NCI-H2227 (cell line): ENCODE results near the gene CCIN.

ENCODE experiments used
- DNase-seq: peaks from one replicate; lab custom pipeline; 2025; ENCODE audit not compliant: unreplicated experiment; lab: John Stamatoyannopoulos, UW

CCIN gene

DNA sequence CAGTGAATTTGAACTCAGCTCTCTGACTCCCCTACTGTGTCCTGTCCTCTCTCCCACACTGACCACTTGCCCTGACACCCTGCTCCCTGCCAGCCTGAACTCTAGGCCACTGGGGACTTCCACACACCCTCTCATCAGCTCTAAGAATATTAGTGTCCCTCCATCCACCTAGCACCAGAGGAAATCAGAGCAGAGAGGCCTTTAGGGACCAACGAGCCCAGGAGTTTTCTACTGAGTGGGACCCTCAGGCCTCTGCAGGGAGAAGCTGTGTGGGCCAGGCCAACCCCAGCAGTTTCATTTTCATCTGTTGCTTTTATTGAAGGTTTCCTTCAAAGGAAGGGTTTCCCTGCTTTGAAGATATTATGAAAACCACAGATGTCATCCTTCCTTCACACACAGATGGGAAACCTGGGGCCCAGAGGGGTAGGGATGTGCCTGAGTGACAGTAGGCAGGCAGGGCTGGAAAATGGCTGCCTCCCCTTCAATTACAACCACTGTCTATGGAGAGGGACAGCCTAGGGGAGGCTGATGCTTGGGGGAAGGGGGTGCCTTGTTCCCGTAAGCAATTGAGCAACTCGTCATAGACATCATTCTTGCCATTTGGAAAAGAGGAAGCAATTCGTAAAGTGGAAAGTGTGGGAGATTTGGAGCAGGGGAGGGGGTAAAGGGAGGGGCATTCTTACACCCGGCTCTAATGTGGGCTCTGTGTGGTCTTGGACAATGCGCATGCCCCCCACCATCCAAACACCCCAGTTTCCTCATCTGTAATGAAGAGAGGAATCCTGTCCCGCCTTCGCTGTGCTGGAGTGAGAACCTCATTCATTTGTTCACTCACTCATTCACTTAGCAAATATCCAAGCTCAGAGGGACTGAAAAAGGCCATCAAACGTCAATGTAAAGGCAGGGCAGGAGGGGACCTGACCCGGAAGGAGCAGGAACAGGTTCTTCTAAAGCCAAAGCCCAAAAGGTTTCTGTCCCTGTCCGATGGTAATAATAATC is 28.8 kb upstream of the CCIN start:
- no peak for DNase-seq

DNA sequence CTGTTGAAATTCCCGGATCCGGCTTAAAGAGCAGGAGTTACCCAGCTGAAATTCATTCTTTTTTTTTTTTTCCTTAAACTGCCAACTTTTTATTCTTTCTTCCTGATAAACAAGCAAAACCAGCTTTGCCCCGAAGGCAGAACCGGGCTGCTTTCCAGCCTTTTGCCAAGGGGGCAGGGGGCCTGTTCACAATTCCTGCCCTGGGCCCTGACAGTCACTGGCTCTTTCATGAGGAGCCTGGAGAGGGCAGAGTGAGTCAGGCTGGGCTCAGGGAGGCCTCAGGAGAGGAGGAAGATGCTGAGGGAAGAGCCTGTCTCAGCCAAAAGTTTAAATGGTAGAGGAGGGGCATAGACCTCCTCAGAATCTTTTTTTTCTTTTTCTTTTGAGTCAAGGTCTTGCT is 27.9 kb upstream of the CCIN start:
- DNase-seq = no peak

DNA sequence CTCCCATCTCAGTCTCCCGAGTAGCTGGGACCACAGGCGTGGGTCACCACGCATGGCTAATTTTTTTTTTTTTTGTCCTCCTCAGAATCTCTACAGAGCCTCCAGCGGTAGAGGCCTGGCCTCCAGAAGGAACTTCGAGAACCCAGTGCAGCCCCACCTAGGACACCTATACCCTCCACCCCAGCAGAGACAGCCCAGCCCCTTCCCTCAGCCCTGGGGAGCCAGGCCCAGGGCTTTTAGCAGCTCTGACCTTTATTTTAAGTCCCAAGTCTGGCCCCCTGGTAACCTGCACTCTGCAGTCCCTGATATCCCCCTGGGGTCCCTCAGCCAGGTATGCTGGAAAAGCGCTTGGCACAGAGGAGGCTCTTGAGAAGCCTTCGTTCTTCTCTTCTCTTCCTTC is 27.4 kb upstream of the CCIN start:
- DNase-seq = no peak

DNA sequence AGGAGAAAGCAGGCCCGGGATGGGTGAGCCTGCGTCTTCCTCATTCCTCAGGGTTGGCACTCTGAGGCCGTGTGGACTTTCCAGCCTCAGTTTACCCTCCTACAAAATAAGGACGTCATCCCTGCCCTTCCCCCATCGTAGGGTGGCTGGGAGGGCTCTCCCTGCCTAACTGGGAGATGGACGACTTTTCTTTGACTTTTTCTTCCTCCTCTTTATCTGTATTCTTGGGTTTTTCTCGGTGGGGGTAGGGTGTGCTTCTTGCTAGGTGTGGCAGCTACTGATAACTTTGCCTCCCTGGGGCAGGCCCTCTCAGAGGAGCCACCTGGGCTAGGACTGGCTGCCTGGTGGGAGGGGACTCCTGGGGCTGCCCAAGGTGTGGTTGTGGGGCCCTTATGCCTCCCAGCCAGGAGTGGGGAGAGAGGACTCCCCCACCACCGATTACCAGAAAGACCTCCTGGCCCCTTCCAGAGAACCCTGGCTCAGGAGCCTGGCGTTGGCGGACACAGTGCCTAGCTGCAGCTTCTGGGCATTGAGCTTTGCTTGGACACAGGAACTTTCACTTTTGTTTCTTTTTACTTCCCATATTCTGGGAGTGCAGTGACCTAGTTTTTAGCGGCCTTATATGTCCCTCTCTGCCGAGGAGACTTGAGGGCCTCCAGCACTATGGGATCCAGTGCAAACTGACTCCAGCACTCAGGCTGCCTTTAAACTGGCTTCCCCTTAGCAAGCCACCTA is 26.5 kb upstream of the CCIN start:
- DNase-seq = no peak

DNA sequence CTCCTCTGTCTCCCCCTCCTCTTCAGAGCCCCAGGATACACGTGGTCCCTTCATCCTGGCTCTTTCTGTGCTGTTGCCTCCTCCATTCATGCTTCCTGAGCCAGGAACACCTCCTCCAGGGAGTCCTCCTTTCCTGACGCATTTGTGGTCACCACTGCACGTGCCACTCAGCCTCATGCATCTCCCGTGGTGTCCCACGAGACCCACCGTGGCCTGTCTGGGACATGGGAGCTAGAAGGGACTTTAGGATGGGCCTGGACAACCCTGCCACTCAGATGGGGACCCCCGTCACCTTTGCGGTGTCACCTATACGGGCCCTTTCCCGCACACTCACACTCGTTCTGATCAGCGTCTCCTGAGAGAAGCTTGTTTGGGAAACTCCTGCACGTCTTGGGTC is 25.9 kb upstream of the CCIN start:
- no peak for DNase-seq

DNA sequence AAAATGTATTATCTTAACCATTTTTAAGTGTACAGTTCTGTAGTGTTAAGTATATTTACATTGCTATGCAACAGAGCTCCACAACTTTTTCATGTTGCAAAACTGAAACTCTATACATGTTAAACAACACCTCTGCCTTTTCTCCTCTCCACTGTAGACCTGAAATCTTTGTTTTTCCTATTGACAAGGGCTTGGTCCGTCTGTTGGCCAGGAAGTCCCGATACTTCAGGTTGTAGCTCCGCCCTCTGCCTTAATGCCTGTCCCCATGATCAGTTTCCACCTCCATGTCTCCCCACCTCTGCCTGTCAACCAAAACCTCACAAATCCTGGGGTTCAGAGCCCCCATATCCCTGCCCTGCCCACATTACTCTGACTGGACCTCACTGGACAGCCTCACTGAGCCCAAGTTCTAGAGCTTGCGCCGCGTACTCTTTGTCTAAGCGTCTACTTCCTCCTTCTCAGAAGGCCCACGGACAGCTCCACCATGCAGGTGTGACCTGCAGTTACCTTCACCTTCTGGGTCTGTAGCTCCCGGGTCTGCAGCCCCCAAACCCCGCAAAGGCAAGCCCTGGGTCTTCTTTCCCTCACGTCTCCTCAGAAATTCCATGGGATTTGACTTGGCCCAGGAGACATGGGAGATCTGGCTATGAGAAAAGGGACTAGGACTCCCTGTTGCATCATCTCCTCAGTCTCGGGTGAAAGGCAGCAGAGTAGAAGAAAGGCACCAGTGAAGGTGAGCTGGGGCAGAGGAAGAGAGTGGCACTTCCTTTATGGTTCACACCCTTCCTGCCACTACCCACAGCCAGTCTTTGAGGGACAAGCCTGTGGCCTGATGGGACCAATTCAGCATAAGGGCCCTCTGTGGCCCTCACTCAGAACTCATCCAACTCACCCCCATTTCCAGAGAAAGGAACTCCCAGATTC is 24.6 kb upstream of the CCIN start:
- DNase-seq = no peak

DNA sequence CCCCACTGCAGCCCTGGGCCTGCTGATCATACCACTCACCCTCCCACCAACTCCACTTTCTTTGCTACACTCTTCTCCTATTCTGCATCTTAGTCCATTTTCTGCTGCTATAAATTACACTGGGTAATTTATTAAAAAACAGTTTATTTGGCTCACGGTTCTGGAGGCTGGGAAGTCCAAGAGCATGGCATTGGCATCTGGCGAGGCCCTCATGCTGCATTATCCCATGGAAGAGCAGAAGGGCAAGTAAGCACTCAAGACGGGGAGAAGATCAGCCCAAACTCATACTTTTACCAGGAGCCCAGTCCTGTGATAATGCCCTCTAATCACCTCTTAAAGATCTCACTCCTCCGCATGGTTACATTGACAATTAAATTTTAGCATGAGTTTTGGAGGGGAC is 23.2 kb upstream of the CCIN start:
- no peak for DNase-seq

DNA sequence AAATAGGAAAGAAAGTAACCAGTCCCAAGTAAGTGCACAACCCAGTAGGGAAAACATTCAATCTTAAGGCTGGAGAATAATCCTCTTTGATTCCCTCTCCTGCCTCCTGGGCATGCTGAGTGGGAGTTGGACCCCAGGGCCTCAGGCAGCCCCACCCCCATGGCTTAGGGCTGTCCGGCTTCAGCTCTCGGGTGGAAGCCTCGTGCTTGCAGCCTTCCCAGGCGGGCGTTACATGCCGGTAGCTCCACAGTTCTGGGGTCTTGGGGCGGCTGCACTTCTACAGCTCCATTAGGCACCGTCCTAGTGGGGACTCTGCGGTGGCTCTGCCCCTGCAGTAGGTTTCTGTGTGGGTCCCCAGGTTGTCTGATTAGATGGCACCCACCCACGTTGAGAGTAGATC is 22.5 kb upstream of the CCIN start:
- no peak for DNase-seq

DNA sequence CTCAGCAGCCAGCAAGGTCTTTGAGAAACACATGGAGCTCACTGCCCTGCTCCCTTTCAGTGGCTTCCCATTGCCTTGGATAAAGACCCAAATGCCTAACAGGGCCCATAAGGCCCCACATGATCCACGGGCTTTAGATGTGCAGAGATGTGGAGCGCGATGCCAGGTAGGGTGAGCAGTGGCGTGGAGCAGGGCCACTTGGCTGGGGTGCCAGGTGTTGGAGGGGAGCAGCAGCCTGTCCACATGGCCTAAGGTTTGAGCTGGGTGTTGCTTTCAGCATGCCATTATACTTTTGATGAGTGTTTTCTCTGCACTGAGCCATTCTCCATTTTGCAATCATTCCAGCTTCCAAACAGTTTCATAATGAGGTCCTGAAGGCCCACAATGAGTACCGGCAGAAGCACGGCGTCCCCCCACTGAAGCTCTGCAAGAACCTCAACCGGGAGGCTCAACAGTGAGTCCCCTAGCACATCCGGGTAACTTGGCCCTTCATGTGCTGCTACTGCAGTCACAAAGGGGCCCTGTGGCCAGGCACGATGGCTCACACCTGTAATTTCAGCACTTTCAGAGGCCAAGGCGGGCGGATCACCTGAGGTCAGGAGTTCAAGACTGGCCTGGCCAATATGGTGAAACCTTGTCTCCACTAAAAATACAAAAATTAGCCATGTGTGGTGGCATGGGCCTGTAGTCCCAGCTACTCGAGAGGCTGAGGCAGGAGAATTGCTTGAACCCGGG is 21.6 kb upstream of the CCIN start:
- DNase-seq = no peak

DNA sequence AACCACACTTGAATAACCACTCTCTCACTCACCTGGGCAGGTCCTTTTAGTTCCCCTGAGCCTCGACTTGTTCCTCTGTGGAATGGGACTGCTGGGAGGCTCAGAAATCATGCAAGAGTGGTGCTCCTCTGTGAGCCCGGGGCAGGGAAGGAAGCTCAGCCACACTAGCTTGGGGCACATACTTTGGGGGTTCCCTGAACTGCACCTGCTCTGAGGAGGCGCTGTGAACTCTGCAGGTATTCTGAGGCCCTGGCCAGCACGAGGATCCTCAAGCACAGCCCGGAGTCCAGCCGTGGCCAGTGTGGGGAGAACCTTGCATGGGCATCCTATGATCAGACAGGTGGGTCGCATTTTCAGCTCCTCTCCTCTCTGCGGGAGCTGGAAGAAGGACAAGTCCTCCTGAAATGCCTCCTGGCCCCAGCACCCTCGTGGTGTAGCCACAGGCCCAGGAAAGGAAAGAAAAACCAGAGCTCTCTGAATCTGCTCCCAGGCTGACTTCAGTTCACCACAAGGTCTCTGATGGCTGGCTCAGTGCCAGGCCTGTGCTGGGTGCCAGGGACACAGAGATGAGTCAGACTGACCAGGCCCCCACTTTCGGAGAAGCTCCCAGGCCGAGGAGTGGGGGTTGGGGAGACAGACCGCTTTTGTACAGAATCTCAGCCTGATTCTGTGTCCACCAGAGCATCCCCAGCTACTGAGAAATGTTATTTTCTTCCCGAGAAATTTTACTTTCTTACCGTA is 20.7 kb upstream of the CCIN start:
- peak; percentile 19 for DNase-seq

DNA sequence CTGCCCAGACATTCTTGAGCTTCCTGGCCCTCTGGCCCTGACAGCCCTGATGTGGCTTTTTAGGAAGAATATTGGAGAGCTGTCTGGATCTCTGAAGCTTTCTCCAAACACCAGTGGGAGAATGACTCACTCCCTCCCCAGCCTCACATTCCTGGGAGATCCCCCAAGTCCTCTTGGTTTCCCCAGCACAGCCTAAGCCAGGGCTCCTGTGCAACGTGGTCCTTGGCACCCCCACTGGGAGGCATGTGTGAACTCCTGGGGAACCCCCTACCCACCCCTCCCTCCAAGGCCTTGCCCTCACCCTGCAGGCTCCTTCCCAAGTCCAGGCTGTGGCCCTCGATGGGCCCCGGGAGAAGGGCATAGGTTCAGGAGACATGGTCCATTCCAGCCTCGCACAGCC is 20.0 kb upstream of the CCIN start:
- DNase-seq = no peak

DNA sequence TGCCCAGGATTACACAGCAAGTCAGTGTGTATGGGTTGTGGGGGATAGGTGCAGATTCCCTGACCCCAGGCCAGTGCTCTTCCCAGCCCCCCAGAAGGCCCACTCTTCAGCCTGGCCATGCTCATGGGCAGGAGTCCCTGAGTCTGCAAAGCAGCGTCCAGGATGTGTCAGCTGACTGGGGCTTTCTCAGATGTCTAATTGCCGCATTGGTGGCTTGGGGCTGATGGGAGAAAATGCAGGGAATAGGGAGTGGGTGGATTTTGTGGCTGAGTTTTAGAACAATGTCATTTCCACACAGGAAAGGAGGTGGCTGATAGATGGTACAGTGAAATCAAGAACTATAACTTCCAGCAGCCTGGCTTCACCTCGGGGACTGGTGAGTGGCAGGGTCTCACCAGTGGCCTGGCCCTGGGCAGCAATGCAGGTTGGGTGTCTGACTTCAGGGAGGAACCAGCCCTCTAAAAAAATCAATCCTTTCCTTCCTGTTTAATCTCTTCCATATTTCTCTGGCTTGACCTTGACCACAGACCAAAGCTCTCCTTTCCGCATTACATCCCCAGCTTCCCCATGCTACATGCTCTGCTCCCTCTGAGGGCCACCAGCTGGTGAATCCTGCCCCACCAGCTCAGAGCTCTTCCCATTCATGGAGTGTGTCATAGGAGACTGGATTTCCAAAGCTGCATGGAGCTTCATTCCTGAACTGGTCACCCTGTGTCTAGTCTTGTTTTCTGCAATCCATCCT is 18.4 kb upstream of the CCIN start:
- DNase-seq = no peak

DNA sequence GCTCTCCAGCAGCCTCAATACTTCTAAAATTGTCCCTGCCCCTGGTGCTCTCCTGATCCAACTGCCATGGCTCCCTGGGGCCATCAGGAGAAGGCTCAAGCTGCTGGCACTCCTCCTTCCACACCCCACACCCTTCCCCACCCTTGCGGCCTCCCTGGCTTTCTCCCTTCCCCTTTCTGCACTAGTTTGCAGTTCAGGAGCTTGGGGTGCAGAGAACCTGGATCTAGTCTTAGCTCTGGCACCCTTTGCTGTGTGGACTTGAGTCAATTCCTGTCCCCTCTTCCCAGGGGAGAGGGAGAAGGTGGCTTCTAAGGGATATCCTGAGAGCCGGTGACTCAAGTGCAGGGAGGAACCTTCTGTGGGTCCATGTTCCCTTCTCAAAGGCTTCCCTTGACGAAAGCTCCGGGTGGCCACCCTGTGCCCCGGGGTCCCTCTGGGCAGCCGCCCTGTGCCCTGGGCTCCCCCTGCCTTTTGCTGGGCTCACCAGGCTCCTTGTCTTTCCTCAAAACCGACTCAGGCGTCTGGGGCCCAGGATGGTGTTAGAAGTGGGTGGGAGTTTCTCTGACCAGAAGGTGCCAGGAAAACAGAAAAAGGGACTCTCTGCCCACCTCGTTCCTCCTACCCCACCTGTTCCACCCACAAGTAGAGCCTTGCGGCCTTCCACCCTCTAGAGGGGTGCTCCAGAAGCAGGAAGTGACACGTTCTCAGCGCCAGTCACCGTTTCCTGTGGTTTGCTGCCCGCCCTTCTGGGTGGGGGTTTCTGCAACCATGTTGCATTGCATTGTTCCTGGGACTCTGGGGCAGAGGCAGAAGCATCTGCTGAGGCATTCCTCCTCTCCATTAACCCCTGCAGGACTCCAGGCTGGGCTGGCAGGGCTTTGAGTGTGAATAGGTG is 17.6 kb upstream of the CCIN start:
- DNase-seq = no peak

DNA sequence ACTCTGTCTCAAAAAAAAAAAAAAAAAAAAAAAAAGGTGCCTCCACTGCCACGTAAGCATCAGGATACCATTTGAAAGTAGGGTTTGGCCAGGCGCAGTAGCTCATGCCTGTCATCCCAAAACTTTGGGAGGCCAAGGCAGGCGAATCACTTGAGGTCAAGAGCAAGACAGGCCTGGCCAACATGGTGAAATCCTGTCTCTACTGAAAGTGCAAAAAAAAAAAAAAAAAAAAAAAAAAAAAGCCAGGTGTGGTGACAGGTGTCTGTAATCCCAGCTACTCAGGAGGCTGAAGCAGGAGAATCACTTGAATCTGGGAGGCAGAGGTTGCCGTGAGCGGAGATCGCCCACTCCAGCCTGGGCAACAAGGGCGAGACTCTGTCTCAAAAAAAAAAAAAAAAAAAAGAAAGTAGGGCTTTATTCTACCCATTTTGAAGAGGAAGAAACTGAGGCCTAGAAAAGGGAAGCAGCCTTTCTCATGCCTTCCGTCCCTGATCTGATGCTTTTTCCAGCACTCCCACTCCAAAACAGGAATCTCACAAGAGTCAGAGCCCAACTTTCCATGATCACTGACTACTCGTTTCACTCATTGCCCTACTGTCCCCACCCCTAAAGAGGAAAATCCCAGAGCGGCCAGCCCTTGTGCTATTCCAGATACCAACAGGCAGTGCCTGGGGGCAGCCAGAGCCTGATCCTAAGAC is 16.3 kb upstream of the CCIN start:
- DNase-seq = no peak

DNA sequence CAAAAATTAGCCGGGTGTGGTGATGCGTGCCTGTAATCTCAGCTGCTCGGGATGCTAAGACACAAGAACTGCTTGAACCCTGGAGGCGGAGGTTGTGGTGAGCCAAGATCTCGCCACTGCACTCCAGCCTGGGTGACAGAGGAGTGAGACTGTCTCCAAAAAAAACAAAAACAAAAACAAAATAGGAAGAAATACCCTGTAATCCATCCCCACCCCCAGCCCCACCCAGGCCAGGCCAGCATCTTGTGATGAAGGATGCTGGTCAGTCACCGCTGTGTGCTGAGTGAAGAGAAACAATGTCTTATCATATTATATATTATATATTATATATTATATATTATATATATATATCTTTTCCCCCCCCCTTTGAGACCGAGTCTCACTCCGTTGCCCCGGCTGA is 15.4 kb upstream of the CCIN start:
- no peak for DNase-seq

DNA sequence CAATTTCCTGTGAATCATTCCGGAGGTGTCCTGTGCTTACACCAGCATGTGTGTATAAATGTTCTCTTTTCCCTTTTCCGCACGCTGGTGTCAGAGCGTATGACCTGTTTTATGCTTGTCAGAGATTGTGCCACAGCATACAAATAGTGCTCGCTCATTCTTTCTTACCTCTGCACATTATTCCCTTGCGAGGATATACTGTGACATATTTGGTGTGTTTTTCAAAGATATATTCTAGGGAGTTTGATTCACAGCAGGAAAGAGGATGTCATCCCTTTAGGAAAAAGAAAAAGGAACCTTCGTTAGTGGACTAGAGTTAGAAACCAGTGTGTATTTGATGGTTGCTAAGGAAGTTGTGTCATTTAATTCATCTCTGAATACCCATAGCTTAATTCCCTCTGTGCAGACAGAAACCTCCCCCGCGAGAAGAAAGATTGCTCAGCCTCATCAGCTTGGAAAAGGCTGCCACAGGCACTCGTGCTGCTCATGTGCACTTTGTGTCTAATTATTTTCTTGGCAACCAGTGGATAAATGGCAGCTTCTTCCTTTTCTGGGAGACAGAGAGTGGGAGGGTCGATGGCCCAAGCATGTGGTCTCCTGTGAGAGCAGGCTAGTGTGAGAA is 14.7 kb upstream of the CCIN start:
- peak; percentile 65 for DNase-seq

DNA sequence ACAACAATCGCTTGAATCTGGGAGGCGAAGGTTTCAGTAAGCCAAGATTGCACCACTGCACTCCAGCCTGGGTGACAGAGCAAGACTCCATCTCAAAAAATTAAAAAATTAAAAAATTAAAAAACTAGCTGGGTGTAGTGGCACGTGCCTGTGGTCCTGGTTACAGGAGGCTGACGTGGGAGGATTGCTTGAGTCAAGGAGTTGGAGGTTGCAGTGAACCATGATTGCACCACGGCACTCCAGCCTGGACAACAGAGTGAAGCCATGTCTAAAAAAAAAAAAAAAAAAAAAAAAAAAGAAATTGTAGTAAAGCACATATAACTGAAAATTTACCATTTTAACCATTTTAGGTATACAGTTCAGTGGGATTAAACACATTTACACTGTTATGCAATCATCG is 13.1 kb upstream of the CCIN start:
- no peak for DNase-seq
